ENCODE results near the gene KIF20B.

KIF20B gene

DNA sequence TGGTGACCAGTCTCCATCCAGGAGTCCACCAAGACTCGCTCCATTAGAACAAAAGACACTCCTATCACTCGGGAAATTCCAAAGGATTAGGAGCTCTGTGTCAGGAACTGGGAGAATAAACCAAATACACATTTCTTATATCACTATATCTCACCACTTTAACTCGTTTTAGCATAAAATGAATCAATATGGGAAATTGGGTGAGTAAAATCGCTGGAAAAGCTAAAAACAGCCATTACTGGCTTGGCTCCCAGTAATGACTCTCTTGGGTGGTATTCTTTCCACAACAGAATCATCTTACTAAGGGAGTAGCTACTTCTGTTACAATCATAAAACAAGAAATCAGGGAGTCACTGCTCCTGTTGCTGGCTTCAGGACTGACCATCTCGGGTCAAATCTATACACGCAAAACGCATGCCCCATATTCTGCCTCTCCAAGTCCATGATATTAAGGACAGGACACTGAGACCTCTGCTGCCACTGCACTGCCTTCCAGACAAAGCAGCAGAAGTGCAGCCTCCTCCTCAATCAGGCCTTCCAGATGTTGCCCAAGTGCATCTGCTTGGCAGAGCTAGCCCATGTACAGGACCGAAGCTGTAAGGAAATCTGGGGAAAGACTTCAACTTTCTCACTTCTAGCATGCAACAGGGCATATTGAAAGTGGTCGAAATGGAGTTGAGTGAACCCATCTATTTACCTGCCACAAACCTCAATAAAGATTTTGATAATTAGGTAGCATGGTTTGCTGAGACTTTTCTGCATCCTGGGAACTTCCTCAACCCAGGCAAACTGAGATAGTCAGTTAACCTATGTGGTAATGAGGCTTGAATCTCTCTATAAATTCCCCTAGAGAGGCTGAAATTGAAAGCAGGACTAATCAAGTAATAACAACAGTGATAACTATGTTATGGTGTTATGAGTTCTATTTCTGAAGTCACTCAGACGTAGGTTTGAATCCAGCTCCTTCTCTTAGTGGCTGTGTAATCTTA is 42.0 kb upstream of the KIF20B start:
- Histone ChIP-seq H3K79me2 (ENCODE audit: insufficient read depth, low read length) (no peaks in the 10 kb centered on the region), H3K27ac (ENCODE audit: low read depth, low read length) (no peak overlapping the region), H3K9me3 (ENCODE audit: insufficient read depth, low read length) (peaks cover 5% of the 10 kb centered on the region; the same call in 1 of the 2 replicates), H2AFZ (ENCODE audit: low read depth, low read length, severe bottlenecking) (no peak overlapping the region), H3F3A (ENCODE audit: insufficient read depth) (no peaks in the 10 kb centered on the region), H3K4me3 (ENCODE audit: insufficient read depth, low read length, poor library complexity, severe bottlenecking) (no peak overlapping the region), H3K9ac (ENCODE audit: low read length) (no peak overlapping the region), H4K20me1 (ENCODE audit: low read depth, low read length) (no peaks in the 10 kb centered on the region), H3K36me3 (ENCODE audit: low read length) (no peaks in the 10 kb centered on the region), H3K9me2 (replicated peaks; ENCODE audit: insufficient read depth, low read length) (no peaks in the 10 kb centered on the region), H3K4me2 (ENCODE audit: low read depth, low read length, poor library complexity, severe bottlenecking) (no peak overlapping the region), H3K27me3 (ENCODE audit: low read length) (no peaks in the 10 kb centered on the region)
- TF ChIP-seq CTCF (IDR thresholded peaks at IDR 0.05; ENCODE audit: insufficient read depth, low read length, poor library complexity, severe bottlenecking) (no peak), EZH2phosphoT487 (conservative IDR thresholded peaks at IDR 0.05; ENCODE audit: low read length) (no peak)

- Histone ChIP-seq H3F3A (ENCODE audit: insufficient read depth) (no peaks in the 10 kb centered on the region), H3K4me3 (ENCODE audit: insufficient read depth, low read length, poor library complexity, severe bottlenecking) (no peak overlapping the region), H3K9ac (ENCODE audit: low read length) (no peak overlapping the region), H3K27me3 (ENCODE audit: low read length) (no peaks in the 10 kb centered on the region), H3K27ac (ENCODE audit: low read depth, low read length) (no peak overlapping the region), H3K9me2 (replicated peaks; ENCODE audit: insufficient read depth, low read length) (no peaks in the 10 kb centered on the region), H3K4me2 (ENCODE audit: low read depth, low read length, poor library complexity, severe bottlenecking) (no peak overlapping the region), H3K36me3 (ENCODE audit: low read length) (no peaks in the 10 kb centered on the region), H3K9me3 (ENCODE audit: insufficient read depth, low read length) (no peaks in the 10 kb centered on the region), H3K79me2 (ENCODE audit: insufficient read depth, low read length) (no peaks in the 10 kb centered on the region), H2AFZ (ENCODE audit: low read depth, low read length, severe bottlenecking) (no peak overlapping the region), H4K20me1 (ENCODE audit: low read depth, low read length) (no peaks in the 10 kb centered on the region)
- TF ChIP-seq CTCF (IDR thresholded peaks at IDR 0.05; ENCODE audit: insufficient read depth, low read length, poor library complexity, severe bottlenecking), result no peak
- no peak for TF ChIP-seq EZH2phosphoT487 (conservative IDR thresholded peaks at IDR 0.05; ENCODE audit: low read length)
Observed at GRCh38 chr10:89662596-89662995, 38.8 kb upstream of the KIF20B start.

GRCh38 chr10:89663144-89663543 is 38.2 kb upstream of the KIF20B start:
- H3F3A ChIP-seq (ENCODE audit: insufficient read depth), result no peaks in the 10 kb centered on the region
- no peak overlapping the region for H3K9ac ChIP-seq (ENCODE audit: low read length)
- H3K9me3 ChIP-seq (ENCODE audit: insufficient read depth, low read length), result no peaks in the 10 kb centered on the region
- no peaks in the 10 kb centered on the region for H3K36me3 ChIP-seq (ENCODE audit: low read length)
- H4K20me1 ChIP-seq (ENCODE audit: low read depth, low read length), result no peaks in the 10 kb centered on the region
- H3K27ac ChIP-seq (ENCODE audit: low read depth, low read length), result no peak overlapping the region
- no peak overlapping the region for H3K4me2 ChIP-seq (ENCODE audit: low read depth, low read length, poor library complexity, severe bottlenecking)
- no peaks in the 10 kb centered on the region for H3K79me2 ChIP-seq (ENCODE audit: insufficient read depth, low read length)
- no peaks in the 10 kb centered on the region for H3K27me3 ChIP-seq (ENCODE audit: low read length)
- no peak overlapping the region for H3K4me3 ChIP-seq (ENCODE audit: insufficient read depth, low read length, poor library complexity, severe bottlenecking)
- no peaks in the 10 kb centered on the region for H3K9me2 ChIP-seq (replicated peaks; ENCODE audit: insufficient read depth, low read length)
- TF ChIP-seq CTCF (IDR thresholded peaks at IDR 0.05; ENCODE audit: insufficient read depth, low read length, poor library complexity, severe bottlenecking) (no peak), EZH2phosphoT487 (conservative IDR thresholded peaks at IDR 0.05; ENCODE audit: low read length) (no peak)
- no peak overlapping the region for H2AFZ ChIP-seq (ENCODE audit: low read depth, low read length, severe bottlenecking)
